K562 (cell line): ENCODE results near the gene DNAJC1. TPM values are rescaled to one million over a fixed set of nuclear protein-coding genes. Genes with fewer than 3 reads are reported as not detected.

ENCODE experiments used
- ATAC-seq: fragments of 200-7000 bp; cut with Tn5 transposase; 3 replicates; pipeline ENCODE4 v1.9.1; 2020; ENCODE audit warnings: moderate library complexity
- BruUV-seq: library from RNA; stranded (reverse); fragments of 400-500 nt; replicated peaks from 2 replicates; lab custom pipeline; 2021; lab: Mats Ljungman, UMichigan
- CTCF ChIA-PET: fragments of 300-600 bp; formaldehyde crosslinking; extraction: SDS; loops from one replicate; lab custom pipeline; 2021; ENCODE audit warnings: low intra/inter-chr PET ratio; lab: Yijun Ruan, JAX
- POLR2A ChIA-PET: fragments of 300-600, 350-650 bp; sonication (Branson Sonifier 250); formaldehyde crosslinking; extraction: SDS; loops from one replicate; lab custom pipeline; 2021; ENCODE audit warnings: antibody characterized with exemption, inconsistent platforms; lab: Yijun Ruan, JAX
- DNase-seq, 4 experiments: peaks; one replicate each; pipeline versions ENCODE4 v3.0.0 to v3.0.0-alpha.2; 2011 to 2018; ENCODE audit warnings: low spot score in 3 of 4, mixed read lengths in 3 of 4; ENCODE audit errors: extremely low read depth in 1 of 4
- FAIRE-seq: peaks from 2 replicates; lab custom pipeline; 2011; peaks lifted over from hg19 to GRCh38; lab: Jason Lieb, UNC
- H2AFZ ChIP-seq: 2 replicates; pipeline ENCODE4 v1.6.0; 2011; ENCODE audit warnings: low read depth, low read length, control low read depth, inconsistent platforms
- H3K27ac ChIP-seq: fragments of 200-600 bp; 3 replicates; pipeline ENCODE4 v1.8.0; 2011; ENCODE audit warnings: low read depth, mild to moderate bottlenecking, control low read depth, inconsistent platforms, low read length, moderate library complexity, mixed read lengths; ENCODE audit errors: extremely low read depth
- H3K27me3 ChIP-seq, 2 experiments: fragments of 300-600 bp in 1 of 2; 2 replicates in 1 of 2; 3 replicates in 1 of 2; pipeline versions ENCODE4 v1.6.0 to v1.8.0; 2011; ENCODE audit warnings: inconsistent platforms in 2 of 2, low read length in 2 of 2, mild to moderate bottlenecking in 1 of 2, mixed read lengths in 1 of 2, moderate library complexity in 1 of 2; ENCODE audit not compliant: control insufficient read depth in 2 of 2, insufficient read depth in 2 of 2
- H3K36me3 ChIP-seq: fragments of 300-600 bp; 3 replicates; pipeline ENCODE4 v1.8.0; 2011; ENCODE audit warnings: mild to moderate bottlenecking, low read length, inconsistent platforms; ENCODE audit not compliant: control insufficient read depth, insufficient read depth
- H3K4me1 ChIP-seq, 2 experiments: fragments of 200-600 bp in 1 of 2; replicated peaks in 1 of 2; 2 replicates in 1 of 2; 3 replicates in 1 of 2; pipeline versions ENCODE4 v1.5.1 to v1.8.0; 2011; ENCODE audit warnings: inconsistent platforms in 2 of 2, low read length in 2 of 2, mild to moderate bottlenecking in 1 of 2, mixed read lengths in 1 of 2, moderate library complexity in 1 of 2; ENCODE audit not compliant: control insufficient read depth in 2 of 2, insufficient read depth in 2 of 2
- H3K4me2 ChIP-seq: 2 replicates; pipeline ENCODE4 v1.6.1; 2011; ENCODE audit warnings: low read length, control low read depth, inconsistent platforms, mixed read lengths; ENCODE audit not compliant: insufficient read depth
- H3K4me3 ChIP-seq: fragments of 200-600 bp; sonication (generic), shearing (Covaris generic); 2 replicates; pipeline ENCODE4 v1.5.1; 2016; ENCODE audit warnings: control low read depth, inconsistent platforms
- H3K79me2 ChIP-seq: fragments of 200-600 bp; 3 replicates; pipeline ENCODE4 v1.8.0; 2011; ENCODE audit warnings: low read length, inconsistent platforms; ENCODE audit not compliant: control insufficient read depth, insufficient read depth
- H3K9ac ChIP-seq, 2 experiments: 2 replicates each; pipeline versions ENCODE4 v1.6.0 to v1.6.1; 2011; ENCODE audit warnings: low read depth in 2 of 2, low read length in 2 of 2, control low read depth in 1 of 2, inconsistent platforms in 1 of 2, mild to moderate bottlenecking in 1 of 2, mixed read lengths in 1 of 2; ENCODE audit not compliant: insufficient read depth in 1 of 2
- H3K9me1 ChIP-seq: one replicate; pipeline ENCODE4 v1.6.0; 2011; ENCODE audit warnings: inconsistent platforms, mild to moderate bottlenecking, low read length, moderate library complexity; ENCODE audit not compliant: control insufficient read depth, insufficient read depth
- H3K9me3 ChIP-seq: replicated peaks from 2 replicates; pipeline ENCODE4 v1.5.1; 2011; ENCODE audit warnings: low read depth, low read length, inconsistent platforms; ENCODE audit not compliant: control insufficient read depth, insufficient read depth
- H4K20me1 ChIP-seq: replicated peaks from 2 replicates; pipeline ENCODE4 v1.6.1; 2011; ENCODE audit warnings: low read length, inconsistent platforms, mixed read lengths; ENCODE audit not compliant: control insufficient read depth, insufficient read depth
- DDX20 ChIP-seq: fragments of 450-650 bp; IDR thresholded peaks from 2 replicates; pipeline ENCODE4 v1.6.1; 2016; ENCODE audit warnings: missing genetic modification characterization, low read depth, mild to moderate bottlenecking, missing compliant biosample characterization, moderate library complexity
- EWSR1 ChIP-seq: fragments of 450-650 bp; IDR thresholded peaks from 2 replicates; pipeline ENCODE4 v1.6.1; 2018; ENCODE audit warnings: borderline replicate concordance, mild to moderate bottlenecking, low read depth, moderate library complexity; ENCODE audit not compliant: partially characterized antibody
- HMBOX1 ChIP-seq: sonication (generic); IDR thresholded peaks from 2 replicates; pipeline ENCODE4 v1.6.1; 2016
- MECOM ChIP-seq: fragments of 250-450 bp; sonication (Bioruptor Pico); IDR thresholded peaks from 2 replicates; pipeline ENCODE4 v1.8.0; 2022; ENCODE audit warnings: inconsistent platforms
- RUNX1 ChIP-seq: sonication (generic); IDR thresholded peaks from 2 replicates; pipeline ENCODE4 v1.6.1; 2016; ENCODE audit warnings: antibody characterized with exemption, low read depth
- SNIP1 ChIP-seq: fragments of 450-650 bp; IDR thresholded peaks from 2 replicates; pipeline ENCODE4 v1.7.1; 2017; ENCODE audit warnings: low read depth, mild to moderate bottlenecking
- ZKSCAN3 ChIP-seq: fragments of 250-450 bp; sonication (Bioruptor Pico); IDR thresholded peaks from 2 replicates; pipeline ENCODE4 v1.4.0; 2020
- ZNF175 ChIP-seq: fragments of 200-800 bp; sonication (Bioruptor generic); IDR thresholded peaks from 2 replicates; pipeline ENCODE4 v1.6.1; 2016; ENCODE audit warnings: low read depth, mild to moderate bottlenecking, missing genetic modification characterization, missing compliant biosample characterization
- WGBS: fragments of 100-300 bp; shearing (Covaris generic); methylation state at CpG from one replicate; pipeline ENCODE4 v1.1.6; 2016; ENCODE audit warnings: low coverage, mixed read lengths; ENCODE audit not compliant: insufficient coverage; ENCODE audit errors: missing lambda C conversion rate; 5-methylcytosine and 5-hydroxymethylcytosine counted together
- in situ Hi-C: fragments of 300-500 bp; cut with MboI; formaldehyde crosslinking; loops from 4 replicates; pipeline ENCODE4 v1.15.0; 2018; ENCODE audit warnings: inconsistent platforms, mixed read lengths
- intact Hi-C: fragments of 100-400 bp; cut with micrococcal nuclease; formaldehyde crosslinking; loops from 2 replicates; pipeline ENCODE4 v1.14.2; 2022
- polyA plus RNA-seq, 8 experiments: library from polyadenylated mRNA; depleted of rRNA in 4 of 8; stranded (reverse) in 5 of 8; unstranded in 3 of 8; fragments of >200 nt; fragmentation: Nextera tagmentation in 2 of 8; fragmentation: Illumina TruSeq in 1 of 8; extraction: Ambion mirVana in 2 of 8; extraction: Trizol in 1 of 8; gene quantifications; 2 replicates each; pipeline versions ENCODE4 v1.2.1 to v1.2.3, GENCODE V29; 2011 to 2014; ENCODE audit warnings: inconsistent platforms in 1 of 8, missing spikeins in 1 of 8
- total RNA-seq, 7 experiments: library from RNA; depleted of rRNA in 6 of 7; stranded (reverse); fragments of >200 nt in 6 of 7; fragmentation: Illumina TruSeq in 2 of 7; extraction: Trizol in 2 of 7; gene quantifications; 2 replicates each; pipeline versions ENCODE4 v1.2.1 to v1.2.3, GENCODE V29; 2011 to 2021; ENCODE audit warnings: low replicate concordance in 1 of 7

DNAJC1 gene
- total and polyA plus RNA-seq, 9 of the 15 experiments (the other 6 are each of a cell fraction or from before 2014, with no cell fraction given) = 5.4 to 77.6 (median 40.3) TPM

GRCh38 chr10:22005763-22006162, 2.2 kb upstream of the DNAJC1 start:
- 54% methylated on average over 2 of the region's 2 CpGs for WGBS
- ChIA-PET CTCF (no interaction called here), POLR2A (interaction anchor here (0.9 kb wide), 1 partner anchor 9 kb away, joined by 3 read pairs; no protein-coding TSS in a partner anchor)
- Histone ChIP-seq H2AFZ (no peak overlapping the region), H4K20me1 (no peaks in the 10 kb centered on the region), H3K9me3 (no peaks in the 10 kb centered on the region), H3K4me3 (no peak overlapping the region), H3K4me1 (peaks cover 8 to 15% of the 10 kb centered on the region in 2 experiments), H3K79me2 (peaks cover 26% of the 10 kb centered on the region), H3K27ac (no peak overlapping the region), H3K27me3 (no peaks in the 10 kb centered on the region), H3K36me3 (no peaks in the 10 kb centered on the region), H3K9me1 (no peaks in the 10 kb centered on the region), H3K9ac (no peak overlapping the region), H3K4me2 (no peak overlapping the region)
- in situ Hi-C loops = loop anchor here (10.0 kb wide), 1 partner anchor 1059 kb away; no protein-coding TSS in a partner anchor
- no TSS peak for BruUV-seq
- intact Hi-C loops = no loop called here
- no peak for DNase-seq
- no peak for TF ChIP-seq MECOM (CRISPR knock-in tag)
- TF ChIP-seq EWSR1 = no peak
- no peak for TF ChIP-seq ZNF175
- no peak for TF ChIP-seq DDX20 (tag)
- no peak for TF ChIP-seq ZKSCAN3 (CRISPR knock-in tag)
- TF ChIP-seq RUNX1 = no peak
- TF ChIP-seq SNIP1 = no peak
- no peak for TF ChIP-seq HMBOX1
- no peak for ATAC-seq
- no peak for FAIRE-seq
